ENCODE data around the gene UPP1. TPM values are rescaled to one million over a fixed set of nuclear protein-coding genes. Genes with fewer than 3 reads are reported as not detected.
"Not testable (repeated sequence)": the region's sequence is repeated elsewhere in the genome, so short reads cannot be mapped to it uniquely, and the experiment has no call there.

Gene UPP1
- total and polyA plus RNA-seq, 3 experiments from 2014 or later: 92.3 to 106 (median 93.1) TPM

DNA sequence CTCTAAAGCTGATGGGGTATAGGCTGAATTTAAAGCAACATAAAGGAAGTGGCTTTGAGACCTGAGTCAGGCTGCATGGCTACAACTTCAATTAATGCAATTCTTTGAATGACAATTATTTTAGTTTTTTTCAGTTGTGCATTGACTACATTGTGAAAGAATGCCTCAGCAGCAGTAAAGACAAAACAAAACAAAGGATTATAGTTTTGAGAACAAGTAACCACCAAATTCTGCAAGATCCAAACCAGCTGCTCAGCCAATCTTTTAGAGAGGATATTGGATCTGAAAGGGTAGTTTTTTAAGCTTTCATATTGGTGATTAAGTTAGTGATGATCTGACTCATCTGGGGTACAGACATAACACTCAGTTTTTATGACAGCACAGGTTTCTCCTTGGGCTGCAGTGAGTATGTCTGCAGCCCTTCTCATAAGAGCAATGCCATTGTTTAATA is 41.6 kb downstream of the UPP1 start:
- Mint-ChIP-seq H3K4me3 (no peak overlapping the region), H3K36me3 (peaks cover 0 to 6% (median 2%) of the 10 kb centered on the region in 3 donors), H3K27ac (no peak overlapping the region), H3K4me1 (no peaks in the 10 kb centered on the region), H3K27me3 (peaks cover 15 to 30% of the 10 kb centered on the region in 2 donors), H3K9me3 (peaks cover 4 to 13% (median 9%) of the 10 kb centered on the region in 5 donors)
- ChIA-PET POLR2A (no interaction called here), CTCF (interaction anchor here (0.9 kb wide), 1 partner anchor 20 kb away, joined by 3 read pairs; no protein-coding TSS in a partner anchor)
- Histone ChIP-seq H3K9me3 (ENCODE audit: low read length) (no peaks in the 10 kb centered on the region), H3K27ac (ENCODE audit: low read depth, low read length) (no peak overlapping the region), H3K4me3 (ENCODE audit: low read length) (no peak overlapping the region), H3K4me1 (ENCODE audit: insufficient read depth, low read length) (no peaks in the 10 kb centered on the region), H3K27me3 (ENCODE audit: insufficient read depth, low read length, poor library complexity, severe bottlenecking) (no peaks in the 10 kb centered on the region), H3K36me3 (ENCODE audit: insufficient read depth, low read length) (no peaks in the 10 kb centered on the region)
- no peak for DNase-seq

DNA sequence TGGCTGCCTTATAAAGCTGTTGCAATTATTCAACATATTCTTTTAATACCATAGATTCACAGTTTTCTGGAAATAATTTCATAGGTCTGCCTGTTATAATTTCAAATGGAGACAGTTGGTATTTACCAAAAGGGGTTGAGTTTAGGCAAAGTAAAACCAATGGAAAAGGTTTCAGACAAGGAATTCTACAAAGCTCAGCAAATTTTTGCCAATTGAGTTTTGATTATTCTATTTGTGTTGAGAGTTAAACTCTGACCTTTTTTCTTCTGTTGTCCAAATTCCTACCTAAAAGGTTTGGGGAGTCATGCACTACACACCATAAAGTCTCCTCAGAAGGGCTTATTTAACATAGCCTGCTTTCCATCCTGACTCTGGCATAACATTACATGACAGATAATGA is 43.7 kb downstream of the UPP1 start:
- Histone ChIP-seq H3K27me3 (ENCODE audit: insufficient read depth, low read length, poor library complexity, severe bottlenecking) (no peaks in the 10 kb centered on the region), H3K4me1 (ENCODE audit: insufficient read depth, low read length) (no peaks in the 10 kb centered on the region), H3K9me3 (ENCODE audit: low read length) (no peaks in the 10 kb centered on the region), H3K27ac (ENCODE audit: low read depth, low read length) (no peak overlapping the region), H3K4me3 (ENCODE audit: low read length) (no peak overlapping the region), H3K36me3 (ENCODE audit: insufficient read depth, low read length) (no peaks in the 10 kb centered on the region)
- no peak for DNase-seq
- H3K27me3 Mint-ChIP-seq: peaks cover 8 to 25% of the 10 kb centered on the region in 2 donors
- peaks cover 0 to 2% (median 0%) of the 10 kb centered on the region in 5 donors for H3K9me3 Mint-ChIP-seq
- no peak overlapping the region for H3K27ac Mint-ChIP-seq
- ChIA-PET POLR2A (no interaction called here), CTCF (interaction anchor here (0.9 kb wide), 1 partner anchor 144 kb away, joined by 3 read pairs; no protein-coding TSS in a partner anchor)
- H3K4me1 Mint-ChIP-seq: no peaks in the 10 kb centered on the region
- no peak overlapping the region for H3K4me3 Mint-ChIP-seq
- H3K36me3 Mint-ChIP-seq: peaks cover 0 to 13% (median 0%) of the 10 kb centered on the region in 3 donors

GRCh38 chr7:48139459-48139858 is 50.4 kb downstream of the UPP1 start:
- Mint-ChIP-seq H3K27ac (no peak overlapping the region), H3K4me1 (peaks cover 0 to 11% (median 10%) of the 10 kb centered on the region in 3 donors), H3K27me3 (peaks cover 7 to 11% of the 10 kb centered on the region in 2 donors), H3K9me3 (peaks cover 0 to 9% (median 0%) of the 10 kb centered on the region in 5 donors), H3K36me3 (peaks cover 0 to 12% (median 0%) of the 10 kb centered on the region in 3 donors), H3K4me3 (no peak overlapping the region)
- no peak for DNase-seq
- H3K27ac ChIP-seq (ENCODE audit: low read depth, low read length): no peak overlapping the region
- no peaks in the 10 kb centered on the region for H3K9me3 ChIP-seq (ENCODE audit: low read length)
- H3K36me3 ChIP-seq (ENCODE audit: insufficient read depth, low read length): no peaks in the 10 kb centered on the region
- POLR2A ChIA-PET: no interaction called here
- H3K4me3 ChIP-seq (ENCODE audit: low read length): no peak overlapping the region
- CTCF ChIA-PET: no interaction called here
- no peaks in the 10 kb centered on the region for H3K4me1 ChIP-seq (ENCODE audit: insufficient read depth, low read length)
- H3K27me3 ChIP-seq (ENCODE audit: insufficient read depth, low read length, poor library complexity, severe bottlenecking): no peaks in the 10 kb centered on the region

DNA sequence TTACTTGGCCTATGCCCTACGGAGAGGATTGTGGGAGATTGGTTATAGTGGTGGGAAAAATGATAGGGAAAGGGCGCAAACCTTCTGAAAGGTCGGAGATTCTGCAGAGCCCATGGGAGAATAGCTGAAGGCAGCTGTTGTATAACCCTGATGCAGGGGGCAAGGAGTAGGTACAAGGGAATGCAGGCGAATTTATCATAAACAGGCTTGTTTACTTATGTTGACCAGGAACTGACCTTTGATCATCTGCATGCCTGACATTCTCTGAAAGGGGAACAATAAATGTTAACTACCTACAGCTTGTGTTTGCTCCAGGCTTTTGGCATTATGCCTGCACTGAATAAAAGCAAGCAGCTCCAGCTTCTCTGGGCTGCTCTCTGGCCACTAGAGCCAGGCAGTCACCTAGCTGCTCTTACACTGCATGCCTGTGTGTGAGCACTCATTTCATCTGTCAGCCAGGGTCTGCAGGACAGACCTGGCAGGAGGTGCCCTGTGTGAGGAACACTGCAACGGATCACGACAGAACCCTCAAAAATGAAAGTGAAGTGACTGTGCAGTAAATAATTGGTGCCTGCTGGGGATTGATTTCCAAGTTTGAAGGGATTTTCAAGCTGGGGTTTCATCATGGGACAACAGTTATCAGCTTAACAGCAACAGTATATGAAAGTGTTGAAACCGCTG is 51.1 kb downstream of the UPP1 start:
- no peak overlapping the region for H3K27ac ChIP-seq (ENCODE audit: low read depth, low read length)
- no peak overlapping the region for H3K27ac Mint-ChIP-seq
- H3K4me3 Mint-ChIP-seq: peak overlapping the region in 3 of 7 donors; percentile 16 to 37 (median 24)

DNA sequence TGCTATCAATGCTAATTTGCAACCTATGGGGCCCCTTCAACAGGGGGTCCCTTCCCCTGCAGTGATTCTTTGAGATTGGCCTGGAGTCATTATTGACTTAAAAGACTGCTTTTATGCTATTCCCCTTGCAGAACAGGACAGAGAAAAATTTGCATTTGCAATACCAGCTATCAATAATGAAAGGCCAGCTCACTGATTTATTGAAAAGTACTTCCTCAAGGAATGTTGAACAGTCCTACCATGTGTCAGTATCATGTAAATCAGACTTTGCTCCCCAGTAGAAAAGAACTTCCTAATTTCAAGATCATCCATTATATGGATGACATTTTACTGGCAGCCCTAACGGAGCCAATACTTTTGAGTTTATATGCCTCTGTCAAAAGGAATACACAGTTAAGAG is 52.5 kb downstream of the UPP1 start:
- H3K27me3 ChIP-seq (ENCODE audit: insufficient read depth, low read length, poor library complexity, severe bottlenecking): no peaks in the 10 kb centered on the region
- Mint-ChIP-seq H3K36me3 (peaks cover 0 to 5% (median 0%) of the 10 kb centered on the region in 3 donors), H3K27ac (no peak overlapping the region), H3K9me3 (peaks cover 0 to 9% (median 0%) of the 10 kb centered on the region in 5 donors), H3K4me3 (no peak overlapping the region), H3K4me1 (peaks cover 0 to 11% (median 10%) of the 10 kb centered on the region in 3 donors), H3K27me3 (peaks cover 13 to 23% of the 10 kb centered on the region in 2 donors)
- H3K4me1 ChIP-seq (ENCODE audit: insufficient read depth, low read length): no peaks in the 10 kb centered on the region
- no peak overlapping the region for H3K27ac ChIP-seq (ENCODE audit: low read depth, low read length)
- ChIA-PET CTCF (no interaction called here), POLR2A (no interaction called here)
- no peak for DNase-seq
- no peaks in the 10 kb centered on the region for H3K36me3 ChIP-seq (ENCODE audit: insufficient read depth, low read length)
- no peak overlapping the region for H3K4me3 ChIP-seq (ENCODE audit: low read length)
- no peaks in the 10 kb centered on the region for H3K9me3 ChIP-seq (ENCODE audit: low read length)

More for the DNA sequence above, 51.1 kb downstream of the UPP1 start:
- no peaks in the 10 kb centered on the region for H3K27me3 ChIP-seq (ENCODE audit: insufficient read depth, low read length, poor library complexity, severe bottlenecking)
- no peaks in the 10 kb centered on the region for H3K36me3 ChIP-seq (ENCODE audit: insufficient read depth, low read length)
- no peak overlapping the region for H3K4me3 ChIP-seq (ENCODE audit: low read length)
- ChIA-PET CTCF (no interaction called here), POLR2A (no interaction called here)
- H3K27me3 Mint-ChIP-seq: peaks cover 7 to 11% of the 10 kb centered on the region in 2 donors
- DNase-seq: no peak
- peaks cover 0 to 9% (median 0%) of the 10 kb centered on the region in 5 donors for H3K9me3 Mint-ChIP-seq
- H3K9me3 ChIP-seq (ENCODE audit: low read length): no peaks in the 10 kb centered on the region
- peaks cover 0 to 11% (median 10%) of the 10 kb centered on the region in 3 donors for H3K4me1 Mint-ChIP-seq
- no peaks in the 10 kb centered on the region for H3K4me1 ChIP-seq (ENCODE audit: insufficient read depth, low read length)
- peaks cover 0 to 12% (median 0%) of the 10 kb centered on the region in 3 donors for H3K36me3 Mint-ChIP-seq

DNA sequence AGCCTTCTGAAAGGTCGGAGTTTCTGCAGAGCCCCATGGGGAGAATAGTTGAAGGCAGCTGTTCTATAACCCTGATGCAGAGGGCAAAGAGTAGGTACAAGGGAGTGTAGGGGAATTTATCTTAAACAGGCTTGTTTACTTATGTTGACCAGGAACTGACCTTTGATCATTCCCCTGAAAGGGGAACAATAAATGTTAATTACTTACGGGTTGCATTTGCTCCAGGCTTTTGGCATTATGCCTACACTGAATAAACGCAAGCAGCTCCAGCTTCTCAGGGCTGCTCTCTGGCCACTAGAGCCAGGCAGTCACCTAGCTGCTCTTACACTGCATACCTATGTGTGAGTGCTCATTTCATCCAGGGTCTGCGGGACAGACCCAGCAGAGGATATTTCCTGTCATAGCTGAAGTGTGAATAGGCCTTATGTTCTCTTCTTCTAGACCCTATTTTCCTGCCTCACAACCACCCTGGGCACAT is 55.3 kb downstream of the UPP1 start:
- Mint-ChIP-seq H3K9me3 (peaks cover 0 to 9% (median 0%) of the 10 kb centered on the region in 5 donors), H3K27me3 (peaks cover 23 to 36% of the 10 kb centered on the region in 2 donors), H3K4me3 (no peak overlapping the region), H3K27ac (no peak overlapping the region), H3K36me3 (peaks cover 0 to 5% (median 0%) of the 10 kb centered on the region in 3 donors), H3K4me1 (peaks cover 0 to 10% (median 7%) of the 10 kb centered on the region in 3 donors)
- no peaks in the 10 kb centered on the region for H3K9me3 ChIP-seq (ENCODE audit: low read length)
- ChIA-PET POLR2A (no interaction called here), CTCF (no interaction called here)
- H3K4me1 ChIP-seq (ENCODE audit: insufficient read depth, low read length): no peaks in the 10 kb centered on the region
- no peaks in the 10 kb centered on the region for H3K27me3 ChIP-seq (ENCODE audit: insufficient read depth, low read length, poor library complexity, severe bottlenecking)
- H3K4me3 ChIP-seq (ENCODE audit: low read length): no peak overlapping the region
- no peak overlapping the region for H3K27ac ChIP-seq (ENCODE audit: low read depth, low read length)
- no peaks in the 10 kb centered on the region for H3K36me3 ChIP-seq (ENCODE audit: insufficient read depth, low read length)
- no peak for DNase-seq

GRCh38 chr7:48147078-48147591 is 58.1 kb downstream of the UPP1 start:
- H3K27me3 ChIP-seq (ENCODE audit: insufficient read depth, low read length, poor library complexity, severe bottlenecking): no peaks in the 10 kb centered on the region
- no peak overlapping the region for H3K27ac ChIP-seq (ENCODE audit: low read depth, low read length)
- no peak overlapping the region for H3K4me3 ChIP-seq (ENCODE audit: low read length)
- H3K36me3 ChIP-seq (ENCODE audit: insufficient read depth, low read length): no peaks in the 10 kb centered on the region
- DNase-seq: no peak
- H3K4me1 ChIP-seq (ENCODE audit: insufficient read depth, low read length): no peaks in the 10 kb centered on the region
- no peaks in the 10 kb centered on the region for H3K9me3 ChIP-seq (ENCODE audit: low read length)
- Mint-ChIP-seq H3K36me3 (peaks cover 0 to 5% (median 0%) of the 10 kb centered on the region in 3 donors), H3K27me3 (peaks cover 23 to 37% of the 10 kb centered on the region in 2 donors), H3K27ac (no peak overlapping the region), H3K4me1 (no peaks in the 10 kb centered on the region), H3K9me3 (peaks cover 0 to 1% (median 0%) of the 10 kb centered on the region in 5 donors), H3K4me3 (no peak overlapping the region)
- CTCF ChIA-PET: no interaction called here
- POLR2A ChIA-PET: no interaction called here

DNA sequence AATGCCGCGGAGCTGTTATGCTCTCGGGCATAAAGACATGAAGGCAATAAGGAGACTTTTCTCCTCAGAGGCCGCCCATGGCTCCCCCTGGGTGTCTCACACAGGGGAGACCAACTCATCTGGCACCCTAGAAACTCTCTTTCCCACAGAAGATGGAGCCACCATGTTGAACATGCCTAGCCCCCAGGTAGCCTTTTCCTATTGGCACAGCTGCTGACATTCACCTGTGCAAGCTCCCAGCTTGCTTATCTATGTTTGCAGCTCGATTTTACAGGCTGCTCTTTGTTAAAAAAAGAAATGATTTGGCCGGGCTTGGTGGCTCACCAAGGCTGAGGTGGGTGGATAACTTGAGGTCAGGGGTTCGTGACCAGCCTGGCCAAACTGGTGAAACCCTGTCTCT is 58.6 kb downstream of the UPP1 start:
- POLR2A ChIA-PET; CTCF ChIA-PET; DNase-seq; H3K4me3 ChIP-seq (ENCODE audit: low read length); H3K27me3 ChIP-seq (ENCODE audit: insufficient read depth, low read length, poor library complexity, severe bottlenecking); H3K4me3 Mint-ChIP-seq; H3K9me3 Mint-ChIP-seq; H3K4me1 ChIP-seq (ENCODE audit: insufficient read depth, low read length); H3K36me3 ChIP-seq (ENCODE audit: insufficient read depth, low read length); H3K27ac ChIP-seq (ENCODE audit: low read depth, low read length); H3K9me3 ChIP-seq (ENCODE audit: low read length); H3K27ac Mint-ChIP-seq; H3K36me3 Mint-ChIP-seq; H3K4me1 Mint-ChIP-seq: not testable (repeated sequence)
- H3K27me3 Mint-ChIP-seq: peaks cover 18 to 37% of the 10 kb centered on the region in 2 donors
